GM12892 (cell line): ENCODE measurements around the gene ALDH1A1.

Experiments used
- POLR2A ChIP-seq: IDR thresholded peaks from 2 replicates; pipeline ENCODE4 v1.6.1; 2011; ENCODE audit warnings: low read depth, low read length, control low read depth
- POLR2AphosphoS5 ChIP-seq: IDR thresholded peaks from 2 replicates; pipeline ENCODE4 v1.6.1; 2011; ENCODE audit warnings: low read depth, low read length, control low read depth

DNA sequence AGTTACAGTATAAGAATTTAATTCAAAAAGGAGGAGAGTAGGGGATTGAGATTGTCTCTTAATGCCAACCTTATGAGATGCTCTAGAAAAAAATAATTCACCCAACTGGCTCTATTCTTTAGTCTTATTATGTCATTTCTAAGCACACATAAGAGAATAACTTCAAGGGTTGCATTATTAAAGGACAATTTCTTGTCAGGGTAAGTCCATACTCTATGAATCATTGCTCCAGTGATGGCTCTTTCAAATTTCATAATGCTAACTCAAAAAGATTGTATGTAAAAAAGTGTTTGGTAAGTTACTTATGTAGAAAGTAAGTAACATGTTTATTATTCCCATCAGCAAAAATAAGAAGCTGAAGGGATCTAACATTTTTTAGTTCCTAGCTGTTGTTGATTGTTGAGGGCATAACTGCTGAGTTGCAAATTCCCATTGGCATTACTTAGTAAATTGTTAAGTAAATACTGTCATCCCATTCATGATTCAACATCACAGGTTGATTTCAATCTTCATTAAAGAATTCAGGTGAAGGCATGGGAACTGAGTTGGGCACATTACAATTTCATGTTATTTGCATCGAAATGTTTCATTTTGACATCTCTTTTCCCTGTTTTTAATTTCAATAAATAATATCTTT is 28.6 kb downstream of the ALDH1A1 start:
- no peak for TF ChIP-seq POLR2A
- no peak for TF ChIP-seq POLR2AphosphoS5
